ENCODE results near the gene HOXD1.

HOXD1 gene

DNA sequence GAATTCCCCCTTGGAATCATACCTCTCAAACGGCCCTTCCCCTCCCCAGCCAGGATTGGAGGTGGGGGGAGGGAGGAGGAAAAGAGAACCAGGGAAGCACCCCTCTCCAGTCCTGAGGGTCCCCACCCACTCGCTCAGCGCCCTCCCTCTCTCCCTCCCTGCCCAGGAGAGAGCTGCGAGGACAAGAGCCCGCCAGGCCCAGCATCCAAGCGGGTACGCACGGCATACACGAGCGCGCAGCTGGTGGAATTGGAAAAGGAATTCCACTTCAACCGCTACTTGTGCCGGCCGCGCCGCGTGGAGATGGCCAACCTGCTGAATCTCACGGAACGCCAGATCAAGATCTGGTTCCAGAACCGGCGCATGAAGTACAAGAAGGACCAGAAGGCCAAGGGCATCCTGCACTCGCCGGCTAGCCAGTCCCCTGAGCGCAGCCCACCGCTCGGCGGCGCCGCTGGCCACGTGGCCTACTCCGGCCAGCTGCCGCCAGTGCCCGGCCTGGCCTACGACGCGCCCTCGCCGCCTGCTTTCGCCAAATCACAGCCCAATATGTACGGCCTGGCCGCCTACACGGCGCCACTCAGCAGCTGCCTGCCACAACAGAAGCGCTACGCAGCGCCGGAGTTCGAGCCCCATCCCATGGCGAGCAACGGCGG lies 17.0 kb upstream of the HOXD1 start:
- H3K4me1 ChIP-seq (ENCODE audit: insufficient read depth, low read length), result peaks cover 7% of the 10 kb centered on the region
- no peak overlapping the region for H3K4me3 ChIP-seq (ENCODE audit: low read depth in 1 of 2, low read length in 2 of 2)
- H3K27ac ChIP-seq (ENCODE audit: low read depth, low read length), result no peak overlapping the region
- no peaks in the 10 kb centered on the region for H3K9me3 ChIP-seq (ENCODE audit: low read length)
- no peaks in the 10 kb centered on the region for H3K36me3 ChIP-seq (ENCODE audit: insufficient read depth, low read length)
- H3K9ac ChIP-seq (ENCODE audit: low read length), result no peak overlapping the region
- peaks cover 0 to 41% of the 10 kb centered on the region in 2 donors for H3K27me3 ChIP-seq (ENCODE audit: control insufficient read depth in 1 of 2, insufficient read depth in 2 of 2, low read length in 2 of 2)

DNA sequence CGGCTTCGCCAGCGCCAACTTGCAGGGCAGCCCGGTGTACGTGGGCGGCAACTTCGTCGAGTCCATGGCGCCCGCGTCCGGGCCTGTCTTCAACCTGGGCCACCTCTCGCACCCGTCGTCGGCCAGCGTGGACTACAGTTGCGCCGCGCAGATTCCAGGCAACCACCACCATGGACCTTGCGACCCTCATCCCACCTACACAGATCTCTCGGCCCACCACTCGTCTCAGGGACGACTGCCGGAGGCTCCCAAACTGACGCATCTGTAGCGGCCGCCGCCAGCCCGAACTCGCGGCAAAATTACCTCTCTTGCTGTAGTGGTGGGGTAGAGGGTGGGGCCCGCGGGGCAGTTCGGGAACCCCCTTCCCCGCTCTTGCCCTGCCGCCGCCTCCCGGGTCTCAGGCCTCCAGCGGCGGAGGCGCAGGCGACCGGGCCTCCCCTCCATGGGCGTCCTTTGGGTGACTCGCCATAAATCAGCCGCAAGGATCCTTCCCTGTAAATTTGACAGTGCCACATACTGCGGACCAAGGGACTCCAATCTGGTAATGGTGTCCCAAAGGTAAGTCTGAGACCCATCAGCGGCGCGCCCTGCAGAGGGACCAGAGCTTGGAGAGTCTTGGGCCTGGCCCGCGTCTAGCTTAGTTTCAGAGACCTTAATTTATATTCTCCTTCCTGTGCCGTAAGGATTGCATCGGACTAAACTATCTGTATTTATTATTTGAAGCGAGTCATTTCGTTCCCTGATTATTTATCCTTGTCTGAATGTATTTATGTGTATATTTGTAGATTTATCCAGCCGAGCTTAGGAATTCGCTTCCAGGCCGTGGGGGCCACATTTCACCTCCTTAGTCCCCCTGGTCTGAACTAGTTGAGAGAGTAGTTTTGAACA lies 16.2 kb upstream of the HOXD1 start:
- Histone ChIP-seq H3K4me3 (ENCODE audit: low read depth in 1 of 2, low read length in 2 of 2) (no peak overlapping the region), H3K4me1 (ENCODE audit: insufficient read depth, low read length) (peaks cover 7% of the 10 kb centered on the region), H3K9ac (ENCODE audit: low read length) (no peak overlapping the region), H3K36me3 (ENCODE audit: insufficient read depth, low read length) (no peaks in the 10 kb centered on the region), H3K27ac (ENCODE audit: low read depth, low read length) (no peak overlapping the region), H3K9me3 (ENCODE audit: low read length) (no peaks in the 10 kb centered on the region), H3K27me3 (ENCODE audit: control insufficient read depth in 1 of 2, insufficient read depth in 2 of 2, low read length in 2 of 2) (peaks cover 2 to 47% of the 10 kb centered on the region in 2 donors)

DNA sequence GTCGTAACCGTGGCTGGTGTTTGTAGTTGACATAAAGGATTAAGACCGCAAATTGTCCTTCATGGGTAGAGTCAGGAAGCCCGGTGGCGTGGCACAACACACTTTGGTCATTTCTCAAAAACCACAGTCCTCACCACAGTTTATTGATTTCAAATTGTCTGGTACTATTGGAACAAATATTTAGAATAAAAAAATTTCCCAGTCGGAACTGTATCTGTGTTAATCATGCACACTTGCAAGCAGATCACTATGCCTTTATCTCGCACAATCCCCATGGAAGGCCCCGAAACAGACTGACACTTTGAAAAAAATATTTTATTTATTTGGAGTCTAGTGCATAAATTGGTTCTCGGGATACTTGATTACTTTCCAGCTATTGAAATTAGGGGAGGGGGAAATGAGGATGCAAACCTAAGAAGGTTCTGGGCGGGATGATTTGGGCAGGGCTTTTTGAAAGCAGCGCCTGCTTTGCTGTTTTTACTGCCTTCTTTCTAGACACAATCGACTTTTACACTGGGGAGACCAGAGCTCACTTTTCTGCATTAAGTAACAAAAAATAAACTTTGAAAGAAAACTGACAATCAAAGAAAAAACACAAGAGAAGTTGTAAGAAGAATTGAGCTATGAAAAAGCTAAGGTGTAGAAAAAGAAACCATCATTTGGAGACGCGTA lies 15.4 kb upstream of the HOXD1 start:
- peaks cover 7% of the 10 kb centered on the region for H3K4me1 ChIP-seq (ENCODE audit: insufficient read depth, low read length)
- H3K27ac ChIP-seq (ENCODE audit: low read depth, low read length), result no peak overlapping the region
- no peaks in the 10 kb centered on the region for H3K9me3 ChIP-seq (ENCODE audit: low read length)
- H3K4me3 ChIP-seq (ENCODE audit: low read depth in 1 of 2, low read length in 2 of 2), result no peak overlapping the region
- no peak overlapping the region for H3K9ac ChIP-seq (ENCODE audit: low read length)
- no peaks in the 10 kb centered on the region for H3K36me3 ChIP-seq (ENCODE audit: insufficient read depth, low read length)
- peaks cover 6 to 52% of the 10 kb centered on the region in 2 donors for H3K27me3 ChIP-seq (ENCODE audit: control insufficient read depth in 1 of 2, insufficient read depth in 2 of 2, low read length in 2 of 2)

DNA sequence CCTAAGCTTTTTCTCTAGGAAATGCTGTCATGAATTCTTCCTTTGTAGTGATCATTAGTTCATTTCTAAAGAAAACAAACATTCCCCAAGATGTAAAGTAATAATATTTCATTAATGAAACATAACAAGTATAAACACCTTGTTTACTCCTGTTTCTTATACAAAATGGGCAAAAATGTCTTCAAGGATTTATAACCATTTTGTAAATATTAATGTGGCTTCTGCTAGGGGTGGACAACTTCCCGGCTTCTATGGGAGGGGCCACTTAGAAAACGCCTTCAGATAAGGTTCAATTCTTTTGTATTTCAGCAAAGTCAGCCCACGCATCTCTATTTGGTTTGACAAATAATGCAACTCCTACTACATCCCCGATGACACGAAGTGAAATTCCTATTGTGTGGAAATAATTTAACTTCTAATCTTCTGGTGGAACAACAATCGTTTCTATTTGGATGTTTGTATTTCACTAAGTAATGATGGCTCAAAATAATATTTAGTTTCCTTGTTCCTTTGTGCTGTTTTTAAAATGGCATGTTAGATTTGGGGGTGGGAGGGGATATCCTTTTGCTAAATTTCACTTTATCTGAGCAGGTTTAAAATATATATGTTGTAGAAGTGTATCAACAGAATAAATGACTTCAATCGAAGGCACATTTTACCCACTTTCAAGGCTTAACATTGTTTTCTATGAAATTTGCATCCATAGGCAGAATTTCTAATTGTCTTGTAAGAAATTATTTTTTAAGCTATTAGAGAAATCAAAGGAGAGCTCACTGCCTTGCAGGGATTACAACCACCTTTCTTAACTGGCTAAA lies 14.7 kb upstream of the HOXD1 start:
- H3K27ac ChIP-seq (ENCODE audit: low read depth, low read length), result no peak overlapping the region

DNA sequence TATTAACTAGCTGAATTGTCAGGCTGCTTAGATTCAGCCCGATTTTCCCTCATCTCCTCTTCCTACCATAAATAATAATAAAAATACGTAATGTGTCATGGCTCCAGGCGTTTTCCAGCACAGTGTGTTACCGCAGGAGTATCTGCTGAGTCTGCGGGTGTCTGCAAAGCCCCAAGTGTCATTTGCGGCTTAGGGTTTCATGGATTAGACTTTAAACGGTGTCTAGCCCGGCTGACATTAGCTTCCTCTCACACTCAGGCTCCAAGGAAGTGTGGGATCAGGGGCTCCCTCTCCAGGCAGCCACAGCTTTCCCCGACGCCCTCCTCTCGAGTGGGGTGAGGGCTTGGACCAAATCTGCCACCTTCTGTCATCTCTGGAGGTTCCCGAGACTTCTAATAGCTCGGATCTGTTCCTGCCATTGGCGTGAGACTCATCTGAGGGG lies 14.1 kb upstream of the HOXD1 start:
- Histone ChIP-seq H3K27ac (ENCODE audit: low read depth, low read length) (no peak overlapping the region), H3K4me3 (ENCODE audit: low read depth in 1 of 2, low read length in 2 of 2) (no peak overlapping the region), H3K9me3 (ENCODE audit: low read length) (no peaks in the 10 kb centered on the region), H3K9ac (ENCODE audit: low read length) (no peak overlapping the region), H3K4me1 (ENCODE audit: insufficient read depth, low read length) (peaks cover 7% of the 10 kb centered on the region), H3K36me3 (ENCODE audit: insufficient read depth, low read length) (no peaks in the 10 kb centered on the region), H3K27me3 (ENCODE audit: control insufficient read depth in 1 of 2, insufficient read depth in 2 of 2, low read length in 2 of 2) (peaks cover 11 to 59% of the 10 kb centered on the region in 2 donors)

More for the DNA sequence above, 14.7 kb upstream of the HOXD1 start:
- H3K27me3 ChIP-seq (ENCODE audit: control insufficient read depth in 1 of 2, insufficient read depth in 2 of 2, low read length in 2 of 2), result peaks cover 6 to 59% of the 10 kb centered on the region in 2 donors
- H3K4me3 ChIP-seq (ENCODE audit: low read depth in 1 of 2, low read length in 2 of 2), result no peak overlapping the region
- H3K4me1 ChIP-seq (ENCODE audit: insufficient read depth, low read length), result peaks cover 7% of the 10 kb centered on the region
- H3K36me3 ChIP-seq (ENCODE audit: insufficient read depth, low read length), result no peaks in the 10 kb centered on the region
- H3K9ac ChIP-seq (ENCODE audit: low read length), result no peak overlapping the region
- H3K9me3 ChIP-seq (ENCODE audit: low read length), result no peaks in the 10 kb centered on the region

DNA sequence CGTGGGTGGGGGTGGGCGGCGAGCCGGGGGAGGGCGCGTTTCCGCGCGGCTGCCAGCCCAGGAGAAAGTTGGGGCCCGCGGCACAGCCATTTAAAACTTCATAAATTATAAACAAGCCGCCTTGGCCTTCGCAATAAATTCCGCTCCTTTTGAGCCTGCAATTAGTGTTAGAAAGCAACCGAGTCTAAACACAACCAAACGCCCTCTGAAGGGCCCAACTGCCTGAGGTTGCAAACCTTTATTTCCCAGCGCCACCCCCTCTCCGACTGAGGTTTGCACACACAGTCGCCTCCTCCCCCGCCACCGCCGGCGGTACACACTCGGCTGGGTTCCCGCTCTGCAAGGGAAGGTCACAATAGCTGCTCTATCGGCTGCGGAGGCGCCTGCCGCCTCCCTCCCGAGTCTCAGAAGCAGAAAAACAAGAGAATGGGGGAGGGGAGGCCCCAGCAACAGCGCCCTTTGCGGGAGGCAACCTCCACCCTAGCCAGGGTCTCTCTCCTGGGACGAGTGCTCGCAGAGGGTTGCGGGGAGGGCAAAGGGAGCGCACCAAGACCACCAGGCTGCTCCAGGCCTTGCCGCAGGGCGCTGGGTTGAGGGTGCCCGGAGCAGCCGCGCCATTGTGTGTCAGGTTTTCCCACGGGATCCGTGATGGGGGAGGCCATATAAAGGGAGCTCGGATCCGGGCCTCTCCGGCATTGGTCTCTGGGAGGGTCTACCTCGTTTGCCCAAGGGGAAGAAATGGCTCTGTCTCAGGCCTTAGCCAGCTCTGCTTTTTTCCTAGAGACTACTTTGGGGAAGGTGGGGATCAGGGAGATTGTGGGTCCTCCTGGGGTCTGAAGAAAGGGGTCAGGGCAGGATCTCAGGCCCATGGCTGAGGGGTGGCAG lies 13.4 kb upstream of the HOXD1 start:
- peaks cover 12 to 59% of the 10 kb centered on the region in 2 donors for H3K27me3 ChIP-seq (ENCODE audit: control insufficient read depth in 1 of 2, insufficient read depth in 2 of 2, low read length in 2 of 2)
- H3K4me1 ChIP-seq (ENCODE audit: insufficient read depth, low read length), result peaks cover 7% of the 10 kb centered on the region
- H3K27ac ChIP-seq (ENCODE audit: low read depth, low read length), result no peak overlapping the region
- no peak overlapping the region for H3K4me3 ChIP-seq (ENCODE audit: low read depth in 1 of 2, low read length in 2 of 2)
- no peak overlapping the region for H3K9ac ChIP-seq (ENCODE audit: low read length)
- H3K36me3 ChIP-seq (ENCODE audit: insufficient read depth, low read length), result no peaks in the 10 kb centered on the region
- no peaks in the 10 kb centered on the region for H3K9me3 ChIP-seq (ENCODE audit: low read length)

DNA sequence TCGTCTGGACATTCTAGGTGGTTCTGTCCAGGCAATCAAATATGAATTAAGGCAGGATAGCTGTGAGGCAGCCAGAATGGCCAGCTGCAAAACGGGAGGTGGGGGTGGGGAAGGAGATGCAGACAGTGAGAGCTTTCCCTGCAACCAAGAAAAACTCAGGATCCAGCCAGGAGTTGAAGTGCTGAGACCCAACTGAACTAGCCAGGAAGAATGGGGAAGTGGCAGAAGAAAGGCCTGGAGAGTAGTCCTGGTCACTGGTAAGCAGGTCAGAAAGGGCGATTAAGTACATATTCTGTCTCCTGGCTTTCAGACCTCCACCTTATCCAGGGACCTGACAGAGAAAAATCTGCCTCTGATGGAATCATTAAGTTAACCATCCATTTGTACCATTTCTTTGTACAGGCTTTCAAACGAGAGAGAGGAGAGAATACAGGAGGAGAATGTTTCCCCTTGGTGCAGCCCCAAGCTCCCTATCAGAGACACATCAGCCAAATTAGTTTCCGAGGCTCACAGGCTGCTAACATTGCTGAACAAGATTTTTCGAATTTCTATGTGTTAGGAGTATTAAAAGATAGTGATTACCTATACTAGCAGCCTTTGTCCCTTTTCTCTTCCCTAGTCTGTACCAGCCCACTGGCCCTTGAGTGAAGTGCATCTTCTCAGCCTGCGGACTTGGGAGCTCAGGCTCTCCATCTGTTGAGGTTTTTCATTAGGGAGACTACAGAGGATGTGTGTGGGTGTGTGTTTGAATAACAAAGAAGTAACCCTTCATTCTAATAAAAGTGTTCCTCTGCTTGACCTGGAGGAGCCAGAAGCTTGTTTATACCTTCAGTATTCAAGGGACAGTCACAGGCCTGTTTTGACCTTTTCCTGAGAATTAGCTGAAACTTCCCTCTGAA lies 12.5 kb upstream of the HOXD1 start:
- H3K27ac ChIP-seq (ENCODE audit: low read depth, low read length), result no peak overlapping the region
- no peaks in the 10 kb centered on the region for H3K36me3 ChIP-seq (ENCODE audit: insufficient read depth, low read length)
- no peak overlapping the region for H3K4me3 ChIP-seq (ENCODE audit: low read depth in 1 of 2, low read length in 2 of 2)
- H3K9me3 ChIP-seq (ENCODE audit: low read length), result no peaks in the 10 kb centered on the region
- no peak overlapping the region for H3K9ac ChIP-seq (ENCODE audit: low read length)
- H3K27me3 ChIP-seq (ENCODE audit: control insufficient read depth in 1 of 2, insufficient read depth in 2 of 2, low read length in 2 of 2), result peaks cover 12 to 52% of the 10 kb centered on the region in 2 donors
- H3K4me1 ChIP-seq (ENCODE audit: insufficient read depth, low read length), result peaks cover 7% of the 10 kb centered on the region

DNA sequence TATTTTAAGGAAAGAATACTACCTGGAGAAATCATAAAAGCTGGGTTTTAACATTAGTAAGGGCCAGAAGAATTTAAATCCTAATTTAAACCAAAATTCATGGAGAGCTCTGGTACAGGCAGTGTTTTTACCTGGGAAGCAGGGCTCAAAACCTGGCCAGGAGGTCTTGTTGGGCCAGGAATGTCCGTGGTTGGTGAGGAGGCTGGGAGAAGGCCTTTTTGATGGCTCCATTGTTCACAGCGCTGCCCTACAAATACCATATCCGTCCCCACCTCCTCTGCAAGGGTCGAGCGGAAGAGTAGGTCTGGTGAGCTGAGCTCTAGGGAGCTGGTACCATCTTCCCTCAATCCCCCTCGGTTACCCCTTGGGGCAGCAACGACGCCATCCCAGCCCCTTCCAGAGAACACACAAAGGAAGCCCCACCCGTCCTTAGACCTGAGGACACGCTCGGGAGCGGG lies 10.9 kb upstream of the HOXD1 start:
- Histone ChIP-seq H3K27ac (ENCODE audit: low read depth, low read length) (no peak overlapping the region), H3K9ac (ENCODE audit: low read length) (no peak overlapping the region), H3K4me1 (ENCODE audit: insufficient read depth, low read length) (peaks cover 7% of the 10 kb centered on the region), H3K36me3 (ENCODE audit: insufficient read depth, low read length) (no peaks in the 10 kb centered on the region), H3K4me3 (ENCODE audit: low read depth in 1 of 2, low read length in 2 of 2) (peak overlapping the region in 1 of 2 donors; percentile 57), H3K9me3 (ENCODE audit: low read length) (no peaks in the 10 kb centered on the region), H3K27me3 (ENCODE audit: control insufficient read depth in 1 of 2, insufficient read depth in 2 of 2, low read length in 2 of 2) (peaks cover 16 to 41% of the 10 kb centered on the region in 2 donors)

DNA sequence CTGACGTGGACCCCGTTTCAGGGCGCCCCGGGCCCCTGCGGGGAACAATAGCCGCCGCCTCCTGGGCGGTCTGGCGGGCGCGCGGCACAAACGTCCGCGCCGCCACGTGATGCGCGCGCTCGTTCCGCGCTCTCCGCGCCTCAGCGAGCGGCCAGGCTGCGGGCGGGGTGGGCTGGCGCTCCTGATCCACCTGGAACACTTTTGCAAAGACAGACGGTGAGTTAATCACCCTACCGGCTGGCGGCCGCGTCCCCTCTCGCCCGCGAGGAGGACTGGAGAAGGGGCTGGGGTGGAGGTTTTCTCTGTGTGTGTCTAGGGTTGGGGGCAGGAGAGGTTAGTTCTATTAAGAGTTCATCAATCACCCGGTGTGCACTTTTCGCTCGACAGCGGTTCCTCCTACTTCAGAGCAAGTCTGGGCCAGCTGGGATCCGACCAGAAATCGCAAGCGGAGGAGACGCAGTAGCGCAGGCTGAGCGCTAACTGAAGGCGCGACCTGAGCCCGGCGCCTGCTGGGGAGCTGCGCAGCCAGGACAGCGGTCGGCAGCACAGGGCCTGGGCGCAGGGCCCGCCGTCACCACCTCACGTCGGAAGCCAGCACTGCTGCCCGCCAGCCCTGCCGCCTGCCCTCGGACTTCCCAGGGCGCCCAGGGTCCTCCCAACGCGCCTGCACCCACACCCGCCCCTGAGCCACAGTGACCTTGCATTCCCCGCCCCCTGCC lies 10.3 kb upstream of the HOXD1 start:
- H3K9me3 ChIP-seq (ENCODE audit: low read length), result no peaks in the 10 kb centered on the region
- H3K36me3 ChIP-seq (ENCODE audit: insufficient read depth, low read length), result no peaks in the 10 kb centered on the region
- peaks cover 7% of the 10 kb centered on the region for H3K4me1 ChIP-seq (ENCODE audit: insufficient read depth, low read length)
- H3K27ac ChIP-seq (ENCODE audit: low read depth, low read length), result no peak overlapping the region
- H3K27me3 ChIP-seq (ENCODE audit: control insufficient read depth in 1 of 2, insufficient read depth in 2 of 2, low read length in 2 of 2), result peaks cover 16 to 40% of the 10 kb centered on the region in 2 donors
- H3K9ac ChIP-seq (ENCODE audit: low read length), result no peak overlapping the region
- H3K4me3 ChIP-seq (ENCODE audit: low read depth in 1 of 2, low read length in 2 of 2), result peak overlapping the region; percentile 25 to 57

Data from muscle layer of colon (tissue), 2 donors.